ENCODE measurements around the gene KCNF1. TPM values are rescaled to one million over a fixed set of nuclear protein-coding genes. Genes with fewer than 3 reads are reported as not detected.

Gene KCNF1
- total and polyA plus RNA-seq, 4 donors, result 0.09 TPM; not detected in 3

GRCh38 chr2:10903861-10904210 lies 7.9 kb upstream of the KCNF1 start:
- TF ChIP-seq HNF4G (IDR thresholded peaks at IDR 0.05) (no peak), RAD21 (IDR thresholded peaks at IDR 0.05) (no peak), REST (IDR thresholded peaks at IDR 0.05) (no peak), EGR1 (IDR thresholded peaks at IDR 0.05; ENCODE audit: low read depth in 2 of 2) (no peak), JUND (IDR thresholded peaks at IDR 0.05) (no peak), GABPA (IDR thresholded peaks at IDR 0.05 in 1 of 2, conservative IDR thresholded peaks at IDR 0.05 in 1 of 2) (no peak)
- Histone ChIP-seq H3K27ac (ENCODE audit: low read depth in 1 of 2, low read length in 2 of 2) (no peak overlapping the region), H3K9ac (ENCODE audit: low read depth in 1 of 2, low read length in 2 of 2) (no peak overlapping the region), H3K9me3 (ENCODE audit: control insufficient read depth in 4 of 4, low read length in 3 of 4) (peaks cover 0 to 3% (median 0%) of the 10 kb centered on the region in 4 donors), H3K4me1 (ENCODE audit: control insufficient read depth in 4 of 4, insufficient read depth in 4 of 4, low read length in 3 of 4) (no peaks in the 10 kb centered on the region), H3K36me3 (ENCODE audit: control insufficient read depth in 4 of 4, insufficient read depth in 3 of 4, low read depth in 1 of 4, low read length in 3 of 4) (no peaks in the 10 kb centered on the region), H3K4me3 (ENCODE audit: low read depth in 1 of 3, low read length in 3 of 3) (no peak overlapping the region), H3K27me3 (ENCODE audit: control insufficient read depth in 4 of 4, insufficient read depth in 4 of 4, low read length in 3 of 4) (no peaks in the 10 kb centered on the region)
- DNase-seq (ENCODE audit: low spot score), result no peak
- 86% methylated on average over 1 of the region's 2 CpGs for WGBS

- Histone ChIP-seq H3K4me1 (ENCODE audit: control insufficient read depth in 4 of 4, insufficient read depth in 4 of 4, low read length in 3 of 4) (no peaks in the 10 kb centered on the region), H3K27me3 (ENCODE audit: control insufficient read depth in 4 of 4, insufficient read depth in 4 of 4, low read length in 3 of 4) (no peaks in the 10 kb centered on the region), H3K4me3 (ENCODE audit: low read depth in 1 of 3, low read length in 3 of 3) (no peak overlapping the region), H3K9ac (ENCODE audit: low read depth in 1 of 2, low read length in 2 of 2) (no peak overlapping the region), H3K36me3 (ENCODE audit: control insufficient read depth in 4 of 4, insufficient read depth in 3 of 4, low read depth in 1 of 4, low read length in 3 of 4) (no peaks in the 10 kb centered on the region), H3K9me3 (ENCODE audit: control insufficient read depth in 4 of 4, low read length in 3 of 4) (peaks cover 0 to 3% (median 0%) of the 10 kb centered on the region in 4 donors), H3K27ac (ENCODE audit: low read depth in 1 of 2, low read length in 2 of 2) (no peak overlapping the region)
- no peak for DNase-seq (ENCODE audit: low spot score)
- TF ChIP-seq CTCF (IDR thresholded peaks at IDR 0.05; ENCODE audit: low read depth, low read length, missing input control), result no peak
- TF ChIP-seq MAX (IDR thresholded peaks at IDR 0.05), result no peak
- no peak for TF ChIP-seq REST (IDR thresholded peaks at IDR 0.05)
- TF ChIP-seq FOXA1 (IDR thresholded peaks at IDR 0.05), result no peak
- TF ChIP-seq JUND (IDR thresholded peaks at IDR 0.05), result no peak
- no peak for TF ChIP-seq YY1 (IDR thresholded peaks at IDR 0.05)
- TF ChIP-seq RXRA (IDR thresholded peaks at IDR 0.05), result no peak
- TF ChIP-seq NR2F2 (IDR thresholded peaks at IDR 0.05), result no peak
- TF ChIP-seq ATF3 (IDR thresholded peaks at IDR 0.05), result no peak
- no peak for TF ChIP-seq HNF4G (IDR thresholded peaks at IDR 0.05)
- no peak for TF ChIP-seq HNF4A (conservative IDR thresholded peaks at IDR 0.05)
- TF ChIP-seq ZBTB33 (IDR thresholded peaks at IDR 0.05), result no peak
- TF ChIP-seq TAF1 (conservative IDR thresholded peaks at IDR 0.05), result no peak
- no peak for TF ChIP-seq EGR1 (IDR thresholded peaks at IDR 0.05; ENCODE audit: low read depth in 2 of 2)
- no peak for TF ChIP-seq RAD21 (IDR thresholded peaks at IDR 0.05)
- TF ChIP-seq GABPA (IDR thresholded peaks at IDR 0.05 in 1 of 2, conservative IDR thresholded peaks at IDR 0.05 in 1 of 2), result no peak
- 85% methylated on average over 6 of the region's 6 CpGs for WGBS
Observed at GRCh38 chr2:10904455-10904854, 7.3 kb upstream of the KCNF1 start.
